ENCODE data around the gene COMT. TPM values are rescaled to one million over a fixed set of nuclear protein-coding genes. Genes with fewer than 3 reads are reported as not detected.

COMT gene
- total RNA-seq, 1 experiment from 2014 or later, result 96.0 TPM

DNA sequence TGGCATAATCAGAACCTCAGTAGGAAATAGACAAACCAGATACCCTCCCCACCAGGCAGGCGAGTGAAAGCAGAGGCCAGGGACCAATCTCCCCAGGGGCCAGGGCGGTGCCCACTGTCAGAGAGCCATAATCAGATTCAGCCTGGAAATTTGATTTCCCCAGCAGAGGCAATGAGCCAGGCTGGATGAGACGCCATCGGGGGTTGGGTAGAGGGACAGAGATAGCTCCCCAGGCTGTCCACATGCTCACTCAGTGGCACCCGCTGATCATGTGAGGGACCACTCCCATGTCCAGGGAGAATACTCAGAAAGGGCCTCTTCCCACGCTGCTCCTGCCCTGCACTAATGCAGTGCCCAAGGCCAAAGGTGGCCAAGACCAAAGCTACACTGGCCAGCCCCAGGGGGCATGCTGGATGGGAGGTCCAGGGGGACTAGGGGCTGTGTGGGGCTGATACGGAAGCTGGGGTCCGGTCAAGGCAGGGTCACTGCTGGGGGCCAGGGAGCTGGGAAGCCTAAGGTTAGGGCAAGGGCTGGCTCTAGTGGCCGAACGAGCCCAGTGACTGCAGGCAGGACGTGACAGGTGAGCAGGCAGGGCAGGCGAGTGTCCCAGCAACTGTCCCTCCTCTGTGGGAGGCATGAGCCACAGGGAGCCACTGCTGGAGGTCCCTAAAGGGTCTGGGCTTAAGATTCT lies 55.3 kb downstream of the COMT start:
- H3K4me3 ChIP-seq (ENCODE audit: low read depth, low read length), result no peak overlapping the region
- H3K4me1 ChIP-seq, result no peaks in the 10 kb centered on the region
- ChIA-PET CTCF (no interaction called here), POLR2A (no interaction called here)
- no peak for TF ChIP-seq CTCF (IDR thresholded peaks at IDR 0.05; ENCODE audit: insufficient read depth in 1 of 2, low read depth in 1 of 2, low read length in 1 of 2, severe bottlenecking in 1 of 2, unreplicated experiment in 1 of 2)
- no peak overlapping the region for H3K4me3 Mint-ChIP-seq (ENCODE audit: unreplicated experiment)
- no peaks in the 10 kb centered on the region for H3K36me3 Mint-ChIP-seq (ENCODE audit: insufficient read depth, unreplicated experiment)
- no peak overlapping the region for H3K27ac Mint-ChIP-seq (ENCODE audit: unreplicated experiment)
- H3K4me1 Mint-ChIP-seq (ENCODE audit: low read depth, unreplicated experiment), result no peaks in the 10 kb centered on the region
- DNase-seq, result no peak
- H3K27me3 Mint-ChIP-seq (ENCODE audit: insufficient read depth, unreplicated experiment), result no peaks in the 10 kb centered on the region
- H3K27me3 ChIP-seq (replicated peaks; ENCODE audit: control insufficient read depth, insufficient read depth, low read length), result no peaks in the 10 kb centered on the region
- no peaks in the 10 kb centered on the region for H3K9me3 Mint-ChIP-seq (ENCODE audit: unreplicated experiment)
- H3K9me3 ChIP-seq, result no peaks in the 10 kb centered on the region
- intact Hi-C loops (cut with micrococcal nuclease; ENCODE audit: unreplicated experiment), result no loop called here
- no TSS peak for BruUV-seq (replicated peaks)
- H3K36me3 ChIP-seq (ENCODE audit: control insufficient read depth, insufficient read depth, low read length), result no peaks in the 10 kb centered on the region

- no peaks in the 10 kb centered on the region for H3K9me3 Mint-ChIP-seq (ENCODE audit: unreplicated experiment)
- H3K36me3 Mint-ChIP-seq (ENCODE audit: insufficient read depth, unreplicated experiment), result no peaks in the 10 kb centered on the region
- Histone ChIP-seq H3K27me3 (replicated peaks; ENCODE audit: control insufficient read depth, insufficient read depth, low read length) (no peaks in the 10 kb centered on the region), H3K9me3 (no peaks in the 10 kb centered on the region), H3K4me3 (ENCODE audit: low read depth, low read length) (no peak overlapping the region), H3K4me1 (no peaks in the 10 kb centered on the region), H3K36me3 (ENCODE audit: control insufficient read depth, insufficient read depth, low read length) (no peaks in the 10 kb centered on the region)
- ChIA-PET CTCF (no interaction called here), POLR2A (no interaction called here)
- BruUV-seq (replicated peaks), result no TSS peak
- H3K27me3 Mint-ChIP-seq (ENCODE audit: insufficient read depth, unreplicated experiment), result no peaks in the 10 kb centered on the region
- no peaks in the 10 kb centered on the region for H3K4me1 Mint-ChIP-seq (ENCODE audit: low read depth, unreplicated experiment)
- H3K27ac Mint-ChIP-seq (ENCODE audit: unreplicated experiment), result no peak overlapping the region
- no peak overlapping the region for H3K4me3 Mint-ChIP-seq (ENCODE audit: unreplicated experiment)
- TF ChIP-seq CTCF (IDR thresholded peaks at IDR 0.05; ENCODE audit: insufficient read depth in 1 of 2, low read depth in 1 of 2, low read length in 1 of 2, severe bottlenecking in 1 of 2, unreplicated experiment in 1 of 2), result no peak
- intact Hi-C loops (cut with micrococcal nuclease; ENCODE audit: unreplicated experiment), result no loop called here
- no peak for DNase-seq
Observed at GRCh38 chr22:19997561-19998231, 56.1 kb downstream of the COMT start.

DNA sequence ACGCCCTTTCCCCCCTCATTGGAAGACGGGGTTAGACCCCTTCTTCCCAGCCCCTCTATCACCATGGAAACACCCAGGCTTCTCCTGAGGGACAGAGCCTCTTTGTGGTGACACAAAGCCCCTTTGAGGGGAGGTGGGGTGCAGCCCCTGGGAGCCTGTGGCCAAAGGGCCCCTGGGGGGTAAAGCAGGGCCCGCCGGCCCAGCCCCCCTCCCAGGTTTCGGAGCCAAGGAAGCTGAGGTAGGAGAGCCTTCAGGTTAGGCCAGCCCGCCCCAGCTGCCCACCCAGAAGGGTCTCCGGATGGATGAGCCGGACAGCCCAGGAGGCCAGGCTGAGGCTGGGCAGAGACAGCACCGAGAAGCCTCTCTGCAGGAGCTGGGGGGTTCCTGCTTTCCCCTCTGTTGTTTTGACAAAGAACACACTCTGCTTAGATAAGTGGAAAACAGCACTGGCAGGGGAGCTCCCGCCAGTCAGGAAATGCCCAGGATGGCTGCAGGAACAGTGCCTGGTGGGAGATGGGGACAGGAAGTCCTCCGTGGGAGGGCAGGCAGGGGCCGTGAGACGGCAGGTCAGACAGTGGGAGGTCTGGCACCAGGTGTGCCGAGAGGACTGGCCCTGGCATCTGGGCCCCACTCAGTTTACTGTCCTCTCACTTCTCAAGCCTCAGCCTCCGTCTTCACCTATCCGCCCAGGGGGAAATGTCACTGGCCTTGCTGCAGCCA lies 56.8 kb downstream of the COMT start:
- no peaks in the 10 kb centered on the region for H3K4me1 ChIP-seq
- H3K9me3 ChIP-seq, result peaks cover 5% of the 10 kb centered on the region; the same call in 1 of the 2 replicates
- H3K36me3 Mint-ChIP-seq (ENCODE audit: insufficient read depth, unreplicated experiment), result no peaks in the 10 kb centered on the region
- peaks cover 3% of the 10 kb centered on the region for H3K9me3 Mint-ChIP-seq (ENCODE audit: unreplicated experiment)
- ChIA-PET POLR2A (no interaction called here), CTCF (no interaction called here)
- no peak for TF ChIP-seq CTCF (IDR thresholded peaks at IDR 0.05; ENCODE audit: insufficient read depth in 1 of 2, low read depth in 1 of 2, low read length in 1 of 2, severe bottlenecking in 1 of 2, unreplicated experiment in 1 of 2)
- intact Hi-C loops (cut with micrococcal nuclease; ENCODE audit: unreplicated experiment), result no loop called here
- H3K4me3 Mint-ChIP-seq (ENCODE audit: unreplicated experiment), result no peak overlapping the region
- H3K27me3 Mint-ChIP-seq (ENCODE audit: insufficient read depth, unreplicated experiment), result no peaks in the 10 kb centered on the region
- DNase-seq, result no peak
- no peaks in the 10 kb centered on the region for H3K36me3 ChIP-seq (ENCODE audit: control insufficient read depth, insufficient read depth, low read length)
- H3K27ac Mint-ChIP-seq (ENCODE audit: unreplicated experiment), result no peak overlapping the region
- BruUV-seq (replicated peaks), result no TSS peak
- H3K27me3 ChIP-seq (replicated peaks; ENCODE audit: control insufficient read depth, insufficient read depth, low read length), result no peaks in the 10 kb centered on the region
- no peaks in the 10 kb centered on the region for H3K4me1 Mint-ChIP-seq (ENCODE audit: low read depth, unreplicated experiment)
- H3K4me3 ChIP-seq (ENCODE audit: low read depth, low read length), result no peak overlapping the region

Data from Caco-2 (cell line).